RPMI7951 (cell line): Measurements from ENCODE around the gene SAMD4B. TPM values are rescaled to one million over a fixed set of nuclear protein-coding genes. Genes with fewer than 3 reads are reported as not detected.

Source experiments
- DNase-seq: peaks from one replicate; pipeline ENCODE4 v3.0.0-alpha.2; 2012; ENCODE audit warnings: low read depth
- total RNA-seq: library from RNA; depleted of rRNA; stranded (reverse); fragments of >200 nt; shearing (Covaris generic); gene quantifications from 2 replicates; pipeline ENCODE4 v1.2.3, GENCODE V29; 2014

The SAMD4B gene
- total RNA-seq, 1 experiment from 2014 or later: 41.5 TPM

GRCh38 chr19:39409208-39410016 is 67.2 kb downstream of the SAMD4B start:
- peak; percentile 73 for DNase-seq

- peak; percentile 65 for DNase-seq
Observed at GRCh38 chr19:39410017-39410830, 68.0 kb downstream of the SAMD4B start.

- DNase-seq: no peak
Observed at GRCh38 chr19:39410831-39411080, 68.5 kb downstream of the SAMD4B start.

- DNase-seq: no peak
Observed at GRCh38 chr19:39411081-39411831, 69.0 kb downstream of the SAMD4B start.

- peak; percentile 89 for DNase-seq
Observed at GRCh38 chr19:39411832-39412099, 69.5 kb downstream of the SAMD4B start.

- peak; percentile 100 for DNase-seq
Observed at GRCh38 chr19:39412100-39412866, 70.1 kb downstream of the SAMD4B start, which contains the start of gene PLEKHG2. Gene PLEKHG2, plus strand, starts transcription at chr19:39412669. Its CDS starts 1,418 bp downstream, at chr19:39414087.

- DNase-seq: no peak
Observed at GRCh38 chr19:39412867-39413271, 70.6 kb downstream of the SAMD4B start.

- DNase-seq: peak; percentile 49
Observed at GRCh38 chr19:39413272-39413910, 71.2 kb downstream of the SAMD4B start.

- no peak for DNase-seq
Observed at GRCh38 chr19:39413911-39414608, 71.8 kb downstream of the SAMD4B start.

- DNase-seq: no peak
Observed at GRCh38 chr19:39415111-39416046, 73.2 kb downstream of the SAMD4B start.

GRCh38 chr19:39416152-39417120 is 74.2 kb downstream of the SAMD4B start:
- DNase-seq: no peak

GRCh38 chr19:39417463-39418181 is 75.4 kb downstream of the SAMD4B start:
- DNase-seq: no peak

GRCh38 chr19:39419003-39419402 is 76.8 kb downstream of the SAMD4B start:
- no peak for DNase-seq

GRCh38 chr19:39420769-39421168 is 78.5 kb downstream of the SAMD4B start:
- no peak for DNase-seq

- no peak for DNase-seq
Observed at GRCh38 chr19:39422020-39422419, 79.8 kb downstream of the SAMD4B start.

- DNase-seq: no peak
Observed at GRCh38 chr19:39423258-39424086, 81.3 kb downstream of the SAMD4B start.

- DNase-seq: no peak
Observed at GRCh38 chr19:39424934-39425333, 82.7 kb downstream of the SAMD4B start.
